ENCODE data around the gene F10.

DNA sequence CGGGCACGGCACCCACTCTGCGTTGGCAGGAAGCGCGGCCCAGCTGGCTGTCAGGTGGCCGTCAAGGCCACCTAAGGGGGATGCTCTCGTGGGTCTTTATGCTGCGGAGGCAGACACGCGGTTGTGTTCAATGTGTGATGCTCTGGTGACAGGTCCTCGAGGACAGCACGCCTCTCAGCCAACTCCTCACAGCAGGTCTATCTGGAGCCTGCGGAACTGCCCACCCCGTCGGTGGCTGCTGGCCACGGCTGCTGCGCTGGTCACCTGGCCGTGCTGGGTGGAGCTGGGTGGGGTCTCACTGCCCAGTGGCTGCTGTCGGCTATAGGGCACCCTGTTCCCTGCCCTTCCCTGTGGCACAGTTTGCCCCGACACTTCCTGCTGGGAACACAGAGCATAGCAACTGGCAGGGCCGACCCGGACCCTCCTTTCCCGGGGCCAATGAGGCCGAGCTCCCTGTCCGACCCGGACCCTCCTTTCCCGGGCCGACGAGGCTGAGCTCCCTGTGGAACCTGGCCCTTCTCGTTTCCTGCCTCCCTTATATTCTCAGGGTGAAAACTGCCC is 31.3 kb upstream of the F10 start:
- TF ChIP-seq, protein P1, sequence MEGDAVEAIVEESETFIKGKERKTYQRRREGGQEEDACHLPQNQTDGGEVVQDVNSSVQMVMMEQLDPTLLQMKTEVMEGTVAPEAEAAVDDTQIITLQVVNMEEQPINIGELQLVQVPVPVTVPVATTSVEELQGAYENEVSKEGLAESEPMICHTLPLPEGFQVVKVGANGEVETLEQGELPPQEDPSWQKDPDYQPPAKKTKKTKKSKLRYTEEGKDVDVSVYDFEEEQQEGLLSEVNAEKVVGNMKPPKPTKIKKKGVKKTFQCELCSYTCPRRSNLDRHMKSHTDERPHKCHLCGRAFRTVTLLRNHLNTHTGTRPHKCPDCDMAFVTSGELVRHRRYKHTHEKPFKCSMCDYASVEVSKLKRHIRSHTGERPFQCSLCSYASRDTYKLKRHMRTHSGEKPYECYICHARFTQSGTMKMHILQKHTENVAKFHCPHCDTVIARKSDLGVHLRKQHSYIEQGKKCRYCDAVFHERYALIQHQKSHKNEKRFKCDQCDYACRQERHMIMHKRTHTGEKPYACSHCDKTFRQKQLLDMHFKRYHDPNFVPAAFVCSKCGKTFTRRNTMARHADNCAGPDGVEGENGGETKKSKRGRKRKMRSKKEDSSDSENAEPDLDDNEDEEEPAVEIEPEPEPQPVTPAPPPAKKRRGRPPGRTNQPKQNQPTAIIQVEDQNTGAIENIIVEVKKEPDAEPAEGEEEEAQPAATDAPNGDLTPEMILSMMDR (IDR thresholded peaks at IDR 0.05 in 8 of 11, conservative IDR thresholded peaks at IDR 0.05 in 3 of 11) = no peak
- TF ChIP-seq POLR2A (IDR thresholded peaks at IDR 0.05) (no peak), POLR2AphosphoS5 (IDR thresholded peaks at IDR 0.05) (no peak)
